SU-DHL-6 (cell line): Measurements from ENCODE around the gene DLG2.

ENCODE experiments used
- H2AFZ ChIP-seq: fragments of 200-600 bp; sonication (generic); 2 replicates; pipeline ENCODE4 v1.6.1; 2014; ENCODE audit warnings: low read depth, mild to moderate bottlenecking, moderate library complexity, mixed read lengths, antibody characterized with exemption, low read length; ENCODE audit not compliant: severe bottlenecking
- H3F3A ChIP-seq: fragments of 200-600 bp; shearing (Covaris generic); 2 replicates; pipeline ENCODE4 v1.6.0; 2016; ENCODE audit warnings: antibody characterized with exemption, mild to moderate bottlenecking; ENCODE audit not compliant: insufficient read depth
- H3K27ac ChIP-seq: fragments of 200-600 bp; sonication (generic); 2 replicates; pipeline ENCODE4 v1.5.1; 2016; ENCODE audit warnings: low read depth, mild to moderate bottlenecking, low read length, moderate library complexity, mixed read lengths
- H3K27me3 ChIP-seq: fragments of 200-600 bp; sonication (generic), shearing (Covaris generic); 2 replicates; pipeline ENCODE4 v1.6.0; 2014; ENCODE audit warnings: mild to moderate bottlenecking, low read length
- H3K36me3 ChIP-seq: fragments of 200-600 bp; sonication (generic); 2 replicates; pipeline ENCODE4 v1.6.1; 2014; ENCODE audit warnings: mild to moderate bottlenecking, low read length, mixed read lengths
- H3K4me2 ChIP-seq: fragments of 300-600, 200-600 bp; shearing (Covaris generic), sonication (generic); 2 replicates; pipeline ENCODE4 v1.6.0; 2014; ENCODE audit warnings: low read length, low read depth, mild to moderate bottlenecking; ENCODE audit not compliant: poor library complexity, severe bottlenecking
- H3K4me3 ChIP-seq: fragments of 200-600 bp; sonication (generic); 2 replicates; pipeline ENCODE4 v1.5.1; 2014; ENCODE audit warnings: antibody characterized with exemption, low read length, mild to moderate bottlenecking, mixed read lengths; ENCODE audit not compliant: insufficient read depth, poor library complexity, severe bottlenecking
- H3K79me2 ChIP-seq: fragments of 200-600 bp; sonication (generic); 2 replicates; pipeline ENCODE4 v1.6.1; 2014; ENCODE audit warnings: mild to moderate bottlenecking, low read length, moderate library complexity; ENCODE audit not compliant: insufficient read depth
- H3K9ac ChIP-seq: fragments of 200-600 bp; sonication (generic); 2 replicates; pipeline ENCODE4 v1.7.0; 2014; ENCODE audit warnings: mild to moderate bottlenecking, low read length
- H3K9me2 ChIP-seq: fragments of 200-600 bp; sonication (generic); replicated peaks from 2 replicates; pipeline ENCODE4 v1.6.1; 2014; ENCODE audit warnings: low read length; ENCODE audit not compliant: insufficient read depth
- H3K9me3 ChIP-seq: fragments of 200-600 bp; sonication (generic); 2 replicates; pipeline ENCODE4 v1.6.1; 2014; ENCODE audit warnings: low read length, mixed read lengths; ENCODE audit not compliant: insufficient read depth
- H4K20me1 ChIP-seq: fragments of 200-600 bp; sonication (generic); 2 replicates; pipeline ENCODE4 v1.6.1; 2014; ENCODE audit warnings: low read depth, mild to moderate bottlenecking, antibody characterized with exemption, low read length, moderate library complexity, mixed read lengths
- CTCF ChIP-seq: fragments of 200-600 bp; sonication (generic); IDR thresholded peaks from one replicate; pipeline ENCODE4 v1.5.1; 2017; ENCODE audit warnings: antibody characterized with exemption, mild to moderate bottlenecking, low read length, moderate library complexity; ENCODE audit not compliant: insufficient read depth, poor library complexity, severe bottlenecking
- EZH2phosphoT487 ChIP-seq: fragments of 200-600 bp; sonication (generic), shearing (Covaris generic); conservative IDR thresholded peaks from 2 replicates; pipeline ENCODE4 v1.6.1; 2018; ENCODE audit warnings: mild to moderate bottlenecking, antibody characterized with exemption, low read length, moderate library complexity, mixed read lengths

Gene DLG2

DNA sequence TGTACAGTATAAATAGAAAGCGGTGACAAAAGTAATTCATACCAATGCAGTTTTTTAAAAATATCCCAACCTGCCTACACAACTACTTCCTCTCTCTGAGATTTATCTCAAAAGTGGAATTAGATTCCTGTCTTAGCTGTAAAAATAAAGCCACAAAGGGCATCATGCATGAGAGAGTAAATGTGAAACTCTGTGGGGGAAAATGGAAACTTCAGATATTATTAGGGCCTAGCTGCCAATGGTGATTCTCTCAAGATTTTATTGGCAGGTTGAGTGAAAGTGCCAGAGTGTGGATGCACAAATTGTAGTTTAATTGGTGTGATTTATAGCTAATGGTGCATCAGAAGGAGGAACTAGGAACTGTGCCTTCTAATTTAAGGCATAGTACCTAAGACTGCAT is 1984.0 kb downstream of the DLG2 start:
- no peaks in the 10 kb centered on the region for H3F3A ChIP-seq
- no peaks in the 10 kb centered on the region for H3K79me2 ChIP-seq
- H2AFZ ChIP-seq, result no peak overlapping the region
- no peaks in the 10 kb centered on the region for H3K27me3 ChIP-seq
- no peak overlapping the region for H3K4me2 ChIP-seq
- TF ChIP-seq EZH2phosphoT487 (no peak), CTCF (no peak)
- H3K4me3 ChIP-seq, result no peak overlapping the region
- H3K36me3 ChIP-seq, result no peaks in the 10 kb centered on the region
- no peak overlapping the region for H3K27ac ChIP-seq
- H3K9ac ChIP-seq, result no peak overlapping the region
- H3K9me3 ChIP-seq, result no peaks in the 10 kb centered on the region
- H3K9me2 ChIP-seq, result no peaks in the 10 kb centered on the region
- H4K20me1 ChIP-seq, result no peaks in the 10 kb centered on the region

GRCh38 chr11:83642500-83642899 is 1984.6 kb downstream of the DLG2 start:
- no peak overlapping the region for H3K9ac ChIP-seq
- H3K9me3 ChIP-seq, result no peaks in the 10 kb centered on the region
- no peak overlapping the region for H3K4me3 ChIP-seq
- no peak overlapping the region for H3K4me2 ChIP-seq
- no peaks in the 10 kb centered on the region for H3K9me2 ChIP-seq
- no peak overlapping the region for H2AFZ ChIP-seq
- H3K27me3 ChIP-seq, result no peaks in the 10 kb centered on the region
- no peaks in the 10 kb centered on the region for H3K36me3 ChIP-seq
- TF ChIP-seq EZH2phosphoT487, result no peak
- no peak for TF ChIP-seq CTCF
- H3F3A ChIP-seq, result no peaks in the 10 kb centered on the region
- no peaks in the 10 kb centered on the region for H4K20me1 ChIP-seq
- H3K27ac ChIP-seq, result no peak overlapping the region
- H3K79me2 ChIP-seq, result no peaks in the 10 kb centered on the region

DNA sequence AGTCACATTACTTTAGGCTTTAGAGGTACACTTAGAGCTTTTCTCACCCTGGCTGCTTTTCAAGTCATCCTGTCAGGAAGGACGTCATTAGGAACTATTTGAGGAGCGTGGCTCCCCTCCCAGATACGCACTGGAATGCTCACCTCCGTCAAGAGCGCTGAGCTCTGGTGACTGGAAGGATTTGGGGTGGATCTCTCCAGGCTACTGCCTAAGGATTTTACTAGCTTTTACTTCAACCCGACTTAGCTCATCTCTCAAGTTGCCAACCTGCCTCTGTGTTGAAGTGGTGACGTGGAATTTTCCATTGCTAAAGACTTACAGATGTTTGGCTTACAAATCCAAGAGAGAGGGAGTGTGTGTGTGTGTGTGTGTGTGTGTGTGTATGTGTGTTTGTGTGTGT is 1985.6 kb downstream of the DLG2 start:
- Histone ChIP-seq H3K4me3 (no peak overlapping the region), H3K9me2 (no peaks in the 10 kb centered on the region), H2AFZ (no peak overlapping the region), H3K27me3 (no peaks in the 10 kb centered on the region), H3K9me3 (no peaks in the 10 kb centered on the region), H3K4me2 (no peak overlapping the region), H3K27ac (no peak overlapping the region), H3F3A (no peaks in the 10 kb centered on the region), H3K9ac (no peak overlapping the region), H4K20me1 (no peaks in the 10 kb centered on the region), H3K79me2 (no peaks in the 10 kb centered on the region), H3K36me3 (no peaks in the 10 kb centered on the region)
- TF ChIP-seq CTCF (no peak), EZH2phosphoT487 (no peak)
